H9 (cell line): ENCODE results near the gene SLC4A3. TPM values are rescaled to one million over a fixed set of nuclear protein-coding genes. Genes with fewer than 3 reads are reported as not detected.
A peak's percentile ranks its signal among the peaks of the same experiment; 100 is the strongest.

ENCODE experiments used
- DNase-seq: peaks from one replicate; pipeline ENCODE4 v3.0.0-alpha.2; 2017
- H2AFZ ChIP-seq: one replicate; pipeline ENCODE4 v1.6.1; 2013; ENCODE audit warnings: mild to moderate bottlenecking, low read length, control low read depth, moderate library complexity
- H2AK5ac ChIP-seq: 2 replicates; pipeline ENCODE4 v1.6.1; 2013; ENCODE audit warnings: low read length, control low read depth, mixed read lengths; ENCODE audit not compliant: insufficient read length
- H2BK120ac ChIP-seq: one replicate; pipeline ENCODE4 v1.6.1; 2013; ENCODE audit warnings: low read depth, mild to moderate bottlenecking, low read length, control low read depth, inconsistent platforms; ENCODE audit not compliant: poor library complexity, severe bottlenecking
- H2BK12ac ChIP-seq: 2 replicates; pipeline ENCODE4 v1.6.1; 2013; ENCODE audit warnings: low read length, control low read depth, mixed read lengths, low read depth; ENCODE audit not compliant: insufficient read length
- H2BK15ac ChIP-seq: 2 replicates; pipeline ENCODE4 v1.6.1; 2013; ENCODE audit warnings: low read depth, low read length, control low read depth
- H2BK20ac ChIP-seq: one replicate; pipeline ENCODE4 v1.6.1; 2013; ENCODE audit warnings: low read depth, mild to moderate bottlenecking, low read length, control low read depth, inconsistent platforms; ENCODE audit not compliant: poor library complexity, severe bottlenecking
- H2BK5ac ChIP-seq: 2 replicates; pipeline ENCODE4 v1.6.1; 2013; ENCODE audit warnings: low read length, control low read depth, mixed read lengths; ENCODE audit not compliant: insufficient read length
- H3K14ac ChIP-seq: 2 replicates; pipeline ENCODE4 v1.6.1; 2013; ENCODE audit warnings: low read length, control low read depth; ENCODE audit not compliant: insufficient read depth
- H3K18ac ChIP-seq: 2 replicates; pipeline ENCODE4 v1.6.1; 2013; ENCODE audit warnings: low read depth, mild to moderate bottlenecking, mixed read lengths, low read length, control low read depth; ENCODE audit not compliant: insufficient read length
- H3K23ac ChIP-seq: 2 replicates; pipeline ENCODE4 v1.6.1; 2013; ENCODE audit warnings: low read length, control low read depth, mixed read lengths, low read depth; ENCODE audit not compliant: insufficient read length
- H3K23me2 ChIP-seq: 2 replicates; pipeline ENCODE4 v1.6.1; 2013; ENCODE audit warnings: low read depth, mild to moderate bottlenecking, mixed read lengths, low read length, control low read depth; ENCODE audit not compliant: insufficient read length, poor library complexity, severe bottlenecking
- H3K27ac ChIP-seq: 2 replicates; pipeline ENCODE4 v1.5.1; 2013; ENCODE audit warnings: low read length, control low read depth, mixed read lengths, low read depth; ENCODE audit not compliant: insufficient read length
- H3K27me3 ChIP-seq: 2 replicates; pipeline ENCODE4 v1.6.1; 2013; ENCODE audit warnings: low read length, control low read depth, inconsistent platforms; ENCODE audit not compliant: insufficient read depth
- H3K4ac ChIP-seq: 2 replicates; pipeline ENCODE4 v1.6.1; 2013; ENCODE audit warnings: low read depth, mild to moderate bottlenecking, control low read depth, inconsistent platforms, low read length, moderate library complexity
- H3K4me1 ChIP-seq: 2 replicates; pipeline ENCODE4 v1.6.1; 2013; ENCODE audit warnings: low read length, control low read depth, inconsistent platforms; ENCODE audit not compliant: insufficient read depth
- H3K4me2 ChIP-seq: 2 replicates; pipeline ENCODE4 v1.6.1; 2013; ENCODE audit warnings: low read length, control low read depth, mixed read lengths; ENCODE audit not compliant: insufficient read length, insufficient read depth
- H3K56ac ChIP-seq: 2 replicates; pipeline ENCODE4 v1.6.1; 2013; ENCODE audit warnings: low read depth, mild to moderate bottlenecking, mixed read lengths, low read length, control low read depth; ENCODE audit not compliant: insufficient read length
- H3K79me1 ChIP-seq: 2 replicates; pipeline ENCODE4 v1.6.1; 2013; ENCODE audit warnings: low read depth, mild to moderate bottlenecking, moderate library complexity, low read length, control low read depth, inconsistent platforms; ENCODE audit not compliant: insufficient read depth, poor library complexity, severe bottlenecking
- H3K79me2 ChIP-seq: 2 replicates; pipeline ENCODE4 v1.6.1; 2013; ENCODE audit warnings: low read length, control low read depth, inconsistent platforms; ENCODE audit not compliant: insufficient read depth
- H3K9ac ChIP-seq: 2 replicates; pipeline ENCODE4 v1.6.1; 2013; ENCODE audit warnings: low read length, control low read depth, mixed read lengths; ENCODE audit not compliant: insufficient read length; ENCODE audit errors: extremely low read depth
- H3K9me3 ChIP-seq: one replicate; pipeline ENCODE4 v1.6.1; 2013; ENCODE audit warnings: low read depth, low read length, inconsistent platforms; ENCODE audit not compliant: control insufficient read depth
- H3T11ph ChIP-seq: one replicate; pipeline ENCODE4 v1.6.1; 2013; ENCODE audit warnings: mild to moderate bottlenecking, low read length, control low read depth, inconsistent platforms
- H4K20me1 ChIP-seq: one replicate; pipeline ENCODE4 v1.6.1; 2013; ENCODE audit not compliant: control insufficient read depth, insufficient read length, insufficient read depth
- H4K5ac ChIP-seq: 2 replicates; pipeline ENCODE4 v1.6.1; 2013; ENCODE audit warnings: low read depth, mild to moderate bottlenecking, mixed read lengths, low read length, control low read depth; ENCODE audit not compliant: insufficient read length
- H4K8ac ChIP-seq: replicated peaks from 2 replicates; pipeline ENCODE4 v1.6.1; 2013; ENCODE audit warnings: low read length, control low read depth, mixed read lengths, low read depth; ENCODE audit not compliant: insufficient read length
- H4K91ac ChIP-seq: 2 replicates; pipeline ENCODE4 v1.6.1; 2013; ENCODE audit warnings: low read depth, mild to moderate bottlenecking, moderate library complexity, mixed read lengths, low read length, control low read depth; ENCODE audit not compliant: insufficient read length
- H3K27ac Mint-ChIP-seq, 3 experiments: 2 replicates in 2 of 3; 3 replicates in 1 of 3; pipeline ENCODE4 v1.8.0; 2020 to 2021; ENCODE audit warnings: mixed read lengths in 3 of 3, mild to moderate bottlenecking in 1 of 3, moderate library complexity in 1 of 3
- H3K27me3 Mint-ChIP-seq: 2 replicates; pipeline ENCODE4 v1.8.0; 2021; ENCODE audit warnings: low read depth, mild to moderate bottlenecking, moderate library complexity, mixed read lengths
- H3K36me3 Mint-ChIP-seq, 3 experiments: 2 replicates in 2 of 3; 3 replicates in 1 of 3; pipeline ENCODE4 v1.8.0; 2020 to 2021; ENCODE audit warnings: low read depth in 3 of 3, mixed read lengths in 3 of 3; ENCODE audit not compliant: insufficient read depth in 1 of 3
- H3K4me1 Mint-ChIP-seq, 2 experiments: 2 replicates each; pipeline ENCODE4 v1.8.0; 2020; ENCODE audit warnings: mixed read lengths in 2 of 2
- H3K4me3 Mint-ChIP-seq, 2 experiments: 2 replicates in 1 of 2; 3 replicates in 1 of 2; pipeline ENCODE4 v1.8.0; 2020 to 2021; ENCODE audit warnings: mild to moderate bottlenecking in 2 of 2, mixed read lengths in 2 of 2, moderate library complexity in 1 of 2
- H3K9me3 Mint-ChIP-seq, 2 experiments: 2 replicates in 1 of 2; 3 replicates in 1 of 2; pipeline ENCODE4 v1.8.0; 2020; ENCODE audit warnings: mild to moderate bottlenecking in 2 of 2, mixed read lengths in 2 of 2, moderate library complexity in 1 of 2
- CTCF ChIP-seq: fragments of 200-600 bp; sonication (generic); conservative IDR thresholded peaks from 3 replicates; pipeline ENCODE4 v1.8.0; 2021; ENCODE audit warnings: antibody characterized with exemption, mild to moderate bottlenecking
- WGBS: extraction: QIAGEN DNeasy Blood & Tissue Kit; methylation state at CpG from one replicate; pipeline ENCODE4 v1.1.7; 2013; ENCODE audit warnings: missing lambda C conversion rate, low lambda C conversion rate, mixed read lengths; ENCODE audit not compliant: insufficient read length; ENCODE audit errors: extremely low coverage; 5-methylcytosine and 5-hydroxymethylcytosine counted together
- total RNA-seq: library from RNA; stranded (reverse); gene quantifications from 2 replicates; pipeline ENCODE4 v1.2.1, GENCODE V29; 2021

The SLC4A3 gene
- total RNA-seq, 1 experiment from 2014 or later, result 11.1 TPM

GRCh38 chr2:219628235-219628985 lies 980 bp downstream of the SLC4A3 start:
- no peaks in the 10 kb centered on the region; a peak in 1 of 5 replicates for H3K9me3 Mint-ChIP-seq
- no peak for DNase-seq
- H2AFZ ChIP-seq, result no peak overlapping the region

More at GRCh38 chr2:219628235-219628985, 980 bp downstream of the SLC4A3 start:
- no peak for TF ChIP-seq CTCF
- H3K79me1 ChIP-seq, result no peaks in the 10 kb centered on the region
- no peak overlapping the region for H2BK120ac ChIP-seq
- H3K9ac ChIP-seq, result no peak overlapping the region
- no peaks in the 10 kb centered on the region for H4K20me1 ChIP-seq
- H2BK20ac ChIP-seq, result no peak overlapping the region
- H3K14ac ChIP-seq, result no peak overlapping the region
- H4K8ac ChIP-seq, result no peak overlapping the region
- no peaks in the 10 kb centered on the region for H3K23me2 ChIP-seq
- H4K91ac ChIP-seq, result no peak overlapping the region
- H3T11ph ChIP-seq, result no peak overlapping the region
- H3K23ac ChIP-seq, result no peak overlapping the region
- 0 out of 2 replicates have a peak, but pooled peaks cover 3% of the 10 kb centered on the region for H3K4me1 ChIP-seq
- H2BK12ac ChIP-seq, result no peak overlapping the region
- H3K27me3 Mint-ChIP-seq, result peaks cover 21% of the 10 kb centered on the region
- H2BK15ac ChIP-seq, result no peak overlapping the region
- no peaks in the 10 kb centered on the region for H3K79me2 ChIP-seq
- no peak overlapping the region for H3K27ac ChIP-seq
- H3K18ac ChIP-seq, result no peak overlapping the region
- H3K56ac ChIP-seq, result no peak overlapping the region
- H4K5ac ChIP-seq, result no peak overlapping the region
- H2AK5ac ChIP-seq, result no peak overlapping the region
- peaks cover 0 to 10% (median 5%) of the 10 kb centered on the region in 3 experiments; a peak in 5 of 7 replicates for H3K36me3 Mint-ChIP-seq
- H3K27me3 ChIP-seq, result no peaks in the 10 kb centered on the region
- no CpG with 5 or more reads among the region's 26 CpGs for WGBS
- peaks cover 6 to 17% of the 10 kb centered on the region in 2 experiments for H3K4me1 Mint-ChIP-seq
- H2BK5ac ChIP-seq, result no peak overlapping the region
- no peak overlapping the region for H3K27ac Mint-ChIP-seq
- H3K4me2 ChIP-seq, result peak overlapping the region; percentile 35
- H3K4ac ChIP-seq, result no peak overlapping the region
- peak overlapping the region; percentile 57 to 75 for H3K4me3 Mint-ChIP-seq
- H3K9me3 ChIP-seq, result no peaks in the 10 kb centered on the region
